ENCODE results near the gene BTBD9. TPM values are rescaled to one million over a fixed set of nuclear protein-coding genes. Genes with fewer than 3 reads are reported as not detected.

BTBD9 gene
- total RNA-seq, 4 donors from 2014 or later, result 10.6 to 16.6 (median 15.1) TPM

DNA sequence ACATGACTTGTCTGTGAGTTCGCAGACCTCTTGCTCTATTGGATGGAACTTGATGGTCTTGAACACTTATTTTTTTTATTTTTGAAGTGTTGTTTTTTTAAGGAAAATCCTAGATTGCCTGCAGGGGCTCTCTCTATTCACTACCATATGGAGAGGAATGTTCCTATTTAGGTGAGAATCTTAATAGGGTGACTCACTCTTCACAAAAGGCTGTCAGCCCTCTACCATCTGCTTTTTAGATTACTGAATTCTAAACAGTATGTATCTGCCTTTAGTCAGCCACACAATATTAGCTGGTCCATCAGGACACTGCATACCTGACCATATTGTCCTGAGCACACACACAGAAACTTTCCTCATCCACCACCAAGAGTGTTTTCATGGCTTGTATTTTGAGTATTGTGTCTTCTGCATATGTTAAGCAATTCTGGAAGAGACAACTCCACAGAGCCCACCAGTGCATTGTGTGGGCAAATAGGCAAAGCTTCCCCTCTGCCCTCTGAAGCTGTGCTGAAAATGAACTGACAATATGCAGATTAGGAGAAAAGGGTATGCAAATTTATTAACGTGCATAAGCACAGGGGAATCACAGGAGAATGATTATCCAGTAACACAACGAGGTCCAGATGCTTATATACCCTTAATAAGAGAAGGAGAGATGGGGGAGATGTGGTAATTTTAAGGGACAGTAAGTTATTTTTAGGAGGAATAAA, 6.6 kb upstream of the BTBD9 start:
- 76 to 81% methylated on average over 3 of the region's 3 CpGs for WGBS, 2 donors
- no peak overlapping the region for H3K4me3 ChIP-seq (ENCODE audit: low read depth, poor library complexity, severe bottlenecking)
- TF ChIP-seq, protein P1, sequence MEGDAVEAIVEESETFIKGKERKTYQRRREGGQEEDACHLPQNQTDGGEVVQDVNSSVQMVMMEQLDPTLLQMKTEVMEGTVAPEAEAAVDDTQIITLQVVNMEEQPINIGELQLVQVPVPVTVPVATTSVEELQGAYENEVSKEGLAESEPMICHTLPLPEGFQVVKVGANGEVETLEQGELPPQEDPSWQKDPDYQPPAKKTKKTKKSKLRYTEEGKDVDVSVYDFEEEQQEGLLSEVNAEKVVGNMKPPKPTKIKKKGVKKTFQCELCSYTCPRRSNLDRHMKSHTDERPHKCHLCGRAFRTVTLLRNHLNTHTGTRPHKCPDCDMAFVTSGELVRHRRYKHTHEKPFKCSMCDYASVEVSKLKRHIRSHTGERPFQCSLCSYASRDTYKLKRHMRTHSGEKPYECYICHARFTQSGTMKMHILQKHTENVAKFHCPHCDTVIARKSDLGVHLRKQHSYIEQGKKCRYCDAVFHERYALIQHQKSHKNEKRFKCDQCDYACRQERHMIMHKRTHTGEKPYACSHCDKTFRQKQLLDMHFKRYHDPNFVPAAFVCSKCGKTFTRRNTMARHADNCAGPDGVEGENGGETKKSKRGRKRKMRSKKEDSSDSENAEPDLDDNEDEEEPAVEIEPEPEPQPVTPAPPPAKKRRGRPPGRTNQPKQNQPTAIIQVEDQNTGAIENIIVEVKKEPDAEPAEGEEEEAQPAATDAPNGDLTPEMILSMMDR (IDR thresholded peaks at IDR 0.05), result no peak
- TF ChIP-seq POLR2A (IDR thresholded peaks at IDR 0.05), result no peak
- intact Hi-C loops (cut with DNase I; ENCODE audit: low total_unique reads), result no loop called here
- no peak for DNase-seq (ENCODE audit: low spot score in 2 of 2)

DNA sequence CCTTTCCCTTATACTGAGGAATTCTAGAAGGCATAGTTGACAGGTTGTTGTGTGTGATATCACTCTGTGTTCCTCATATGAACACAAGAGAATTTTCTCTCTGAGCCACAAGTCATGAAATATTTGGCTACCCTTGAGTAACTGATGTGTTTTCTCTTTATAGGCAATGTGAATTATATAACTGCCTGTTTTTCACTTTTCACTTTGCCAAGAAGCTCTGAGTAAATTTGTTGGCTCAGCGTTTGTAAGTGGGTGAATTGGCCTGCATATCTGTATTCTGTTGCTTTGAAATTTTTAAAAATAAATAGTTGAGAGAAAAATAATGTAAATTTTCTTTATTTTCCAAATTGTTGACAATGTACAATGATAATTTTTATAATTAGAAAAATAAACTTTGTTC, 5.2 kb upstream of the BTBD9 start:
- TF ChIP-seq POLR2A (IDR thresholded peaks at IDR 0.05), result no peak
- TF ChIP-seq, protein P1 (IDR thresholded peaks at IDR 0.05), result no peak
- H3K4me3 ChIP-seq (ENCODE audit: low read depth, poor library complexity, severe bottlenecking), result no peak overlapping the region
- WGBS, 2 donors, result 26 to 36% methylated on average over 1 of the region's 1 CpG
- no peak for DNase-seq (ENCODE audit: low spot score in 2 of 2)
- intact Hi-C loops (cut with DNase I; ENCODE audit: low total_unique reads), result no loop called here

DNA sequence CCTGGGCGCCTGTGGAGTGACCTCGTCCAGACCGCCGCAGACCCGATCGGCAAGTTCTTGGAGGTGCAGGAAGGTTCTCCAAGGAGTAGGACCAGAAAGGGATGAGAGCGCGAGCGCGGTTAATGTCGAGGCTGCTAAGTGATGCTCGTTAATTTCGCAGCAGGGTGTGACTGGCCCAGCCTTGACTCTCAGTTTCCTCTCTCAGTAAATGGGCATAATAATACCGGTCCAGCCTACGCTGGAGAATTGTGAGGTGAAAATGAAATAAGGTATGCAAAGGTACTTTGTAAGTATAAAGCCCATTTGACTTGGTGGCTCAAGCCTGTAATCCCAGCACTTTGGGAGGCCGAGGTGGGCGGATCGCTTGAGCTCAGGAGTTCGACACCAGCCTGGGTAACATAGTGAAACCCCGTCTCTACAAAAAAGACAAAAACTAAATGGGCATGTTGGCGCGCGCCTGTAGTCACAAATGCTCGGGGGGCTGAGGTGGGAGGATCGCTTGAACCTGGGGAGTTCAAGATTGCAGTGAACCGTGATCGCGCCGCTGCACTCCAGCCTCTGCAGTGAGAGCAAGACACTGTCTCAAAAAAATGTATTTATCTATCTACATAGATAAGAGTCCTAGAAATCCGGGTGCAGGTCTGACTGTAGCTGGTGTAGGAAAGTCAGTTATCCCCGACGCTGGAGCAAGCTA, 634 bp upstream of the BTBD9 start:
- intact Hi-C loops (cut with DNase I; ENCODE audit: low total_unique reads), result no loop called here
- WGBS, 2 donors, result 10 to 13% methylated on average over 28 to 31 of the region's 32 CpGs
- no peak for DNase-seq (ENCODE audit: low spot score in 2 of 2)
- no peak for TF ChIP-seq POLR2A (IDR thresholded peaks at IDR 0.05)
- TF ChIP-seq, protein P1 (IDR thresholded peaks at IDR 0.05), result no peak
- H3K4me3 ChIP-seq (ENCODE audit: low read depth, poor library complexity, severe bottlenecking), result peak overlapping the region; percentile 96

DNA sequence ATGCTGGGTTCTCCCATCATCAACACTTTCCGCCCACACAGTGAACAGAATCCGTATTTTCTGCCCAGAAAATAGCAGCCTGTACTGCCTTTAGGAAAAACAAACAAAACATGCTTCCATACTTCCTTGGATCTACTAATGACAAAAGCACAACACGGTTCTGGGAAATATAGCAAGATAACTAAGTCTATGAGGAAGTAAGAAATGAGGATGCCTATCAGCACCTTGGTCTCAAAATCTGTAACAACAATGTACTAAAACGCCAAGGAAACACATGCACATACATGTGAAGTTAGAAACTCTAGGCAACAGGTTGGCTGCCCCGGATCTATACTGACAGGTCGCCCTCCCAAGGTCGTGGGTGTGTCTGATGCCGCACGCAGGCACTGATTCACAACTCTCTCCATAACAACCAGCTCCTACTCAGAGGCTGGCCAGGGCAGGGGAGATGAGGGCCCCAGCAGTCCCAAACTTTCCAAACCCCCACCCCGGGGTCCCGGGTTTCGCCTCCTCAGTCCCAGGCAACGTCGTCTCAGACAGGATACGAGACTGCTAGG, 710 bp downstream of the BTBD9 start:
- TF ChIP-seq, protein P1 (IDR thresholded peaks at IDR 0.05), result no peak
- TF ChIP-seq POLR2A (IDR thresholded peaks at IDR 0.05), result no peak
- intact Hi-C loops (cut with DNase I; ENCODE audit: low total_unique reads), result no loop called here
- WGBS, 2 donors, result 5 to 8% methylated on average over 9 to 15 of the region's 15 CpGs
- H3K4me3 ChIP-seq (ENCODE audit: low read depth, poor library complexity, severe bottlenecking), result peak overlapping the region; percentile 96
- DNase-seq (ENCODE audit: low spot score in 2 of 2), result peak in 1 of 2 donors; percentile 32

DNA sequence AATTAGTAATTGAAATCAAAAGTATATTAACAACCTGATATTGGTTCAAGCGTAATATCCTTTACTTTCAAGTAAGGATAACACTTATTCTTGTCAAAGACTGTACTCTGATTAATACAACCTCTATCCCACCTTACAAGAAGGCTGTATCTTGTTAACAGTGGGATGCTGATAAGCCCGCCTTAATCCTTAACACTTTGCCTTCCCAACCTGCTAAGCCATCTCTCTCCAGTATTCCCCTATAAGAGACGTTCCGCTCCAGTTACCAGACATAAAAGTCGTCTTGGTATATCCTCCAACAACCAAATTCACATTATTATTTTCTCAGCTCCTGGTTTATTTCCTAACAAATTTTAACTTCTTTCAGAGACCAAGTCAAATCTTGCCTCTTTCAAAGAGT, 2.0 kb downstream of the BTBD9 start:
- intact Hi-C loops (cut with DNase I; ENCODE audit: low total_unique reads), result no loop called here
- WGBS, 2 donors, result 90 to 92% methylated on average over 5 of the region's 5 CpGs
- H3K4me3 ChIP-seq (ENCODE audit: low read depth, poor library complexity, severe bottlenecking), result no peak overlapping the region
- DNase-seq (ENCODE audit: low spot score in 2 of 2), result no peak
- TF ChIP-seq, protein P1 (IDR thresholded peaks at IDR 0.05), result no peak
- no peak for TF ChIP-seq POLR2A (IDR thresholded peaks at IDR 0.05)

All from lower leg skin (tissue), 4 donors.